Activated CD8-positive, alpha-beta T cell treated with anti-CD3 and anti-CD28 coated beads, Interleukin-2, amount 10 ng/mL, durations not matched to agents 7 days and 5 days (primary cell): ENCODE results near the gene SHC3. TPM values are rescaled to one million over a fixed set of nuclear protein-coding genes. Genes with fewer than 3 reads are reported as not detected.

Experiments used
- ATAC-seq: fragments of 150-1000 bp; cut with Tn5 transposase; one replicate; pipeline ENCODE4 v1.10.0; 2021; ENCODE audit warnings: moderate library complexity
- CTCF ChIA-PET: fragments of 350-600 bp; sonication (Branson Sonifier 250); formaldehyde crosslinking; loops from one replicate; lab custom pipeline; 2021; ENCODE audit warnings: antibody characterized with exemption; lab: Charles Lee
- POLR2A ChIA-PET: fragments of 350-600 bp; sonication (Branson Sonifier 250); formaldehyde crosslinking; loops from one replicate; lab custom pipeline; 2021; ENCODE audit warnings: antibody characterized with exemption; lab: Charles Lee
- DNase-seq: peaks from one replicate; pipeline ENCODE4 v3.0.0-alpha.2; 2020
- H3K27ac Mint-ChIP-seq: one replicate; pipeline ENCODE4 v1.8.0; 2021; ENCODE audit warnings: mild to moderate bottlenecking, mixed read lengths
- H3K27me3 Mint-ChIP-seq: one replicate; pipeline ENCODE4 v1.8.0; 2021; ENCODE audit warnings: low read depth, mixed read lengths
- H3K36me3 Mint-ChIP-seq: one replicate; pipeline ENCODE4 v1.8.0; 2021; ENCODE audit warnings: low read depth, mixed read lengths
- H3K4me1 Mint-ChIP-seq: one replicate; pipeline ENCODE4 v1.8.0; 2021; ENCODE audit warnings: low read depth, mixed read lengths
- H3K4me3 Mint-ChIP-seq: one replicate; pipeline ENCODE4 v1.8.0; 2021; ENCODE audit warnings: mild to moderate bottlenecking, mixed read lengths
- H3K9me3 Mint-ChIP-seq: one replicate; pipeline ENCODE4 v1.8.0; 2022; ENCODE audit warnings: mixed read lengths; ENCODE audit not compliant: insufficient read depth
- total RNA-seq, 2 experiments: library from RNA; stranded (reverse); gene quantifications; one replicate each; pipeline ENCODE4 v1.2.3, GENCODE V29; 2021

SHC3 gene
- total RNA-seq, 2 experiments from 2014 or later, result not detected

GRCh38 chr9:89059925-89060506 is 118.6 kb downstream of the SHC3 start:
- Mint-ChIP-seq H3K27ac (no peak overlapping the region), H3K4me1 (no peaks in the 10 kb centered on the region), H3K27me3 (no peaks in the 10 kb centered on the region), H3K36me3 (no peaks in the 10 kb centered on the region), H3K4me3 (no peak overlapping the region), H3K9me3 (no peaks in the 10 kb centered on the region)
- ChIA-PET POLR2A (no interaction called here), CTCF (no interaction called here)
- ATAC-seq, result no peak
- DNase-seq, result no peak

GRCh38 chr9:89058906-89059305 is 119.7 kb downstream of the SHC3 start:
- no peaks in the 10 kb centered on the region for H3K36me3 Mint-ChIP-seq

GRCh38 chr9:89054865-89055495 is 123.6 kb downstream of the SHC3 start:
- no peaks in the 10 kb centered on the region for H3K9me3 Mint-ChIP-seq
- H3K27me3 Mint-ChIP-seq, result peaks cover 4% of the 10 kb centered on the region
- H3K4me1 Mint-ChIP-seq, result no peaks in the 10 kb centered on the region
- no peak overlapping the region for H3K27ac Mint-ChIP-seq
- H3K36me3 Mint-ChIP-seq, result no peaks in the 10 kb centered on the region
- no peak for ATAC-seq
- POLR2A ChIA-PET, result no interaction called here
- DNase-seq, result no peak
- CTCF ChIA-PET, result no interaction called here
- no peak overlapping the region for H3K4me3 Mint-ChIP-seq

More at GRCh38 chr9:89058906-89059305, 119.7 kb downstream of the SHC3 start:
- no peaks in the 10 kb centered on the region for H3K9me3 Mint-ChIP-seq
- no peak overlapping the region for H3K27ac Mint-ChIP-seq
- ChIA-PET POLR2A (no interaction called here), CTCF (no interaction called here)
- no peaks in the 10 kb centered on the region for H3K27me3 Mint-ChIP-seq
- DNase-seq, result no peak
- no peak overlapping the region for H3K4me3 Mint-ChIP-seq
- H3K4me1 Mint-ChIP-seq, result no peaks in the 10 kb centered on the region
- ATAC-seq, result no peak

GRCh38 chr9:89053301-89053700 is 125.3 kb downstream of the SHC3 start:
- H3K9me3 Mint-ChIP-seq, result no peaks in the 10 kb centered on the region
- no peak overlapping the region for H3K27ac Mint-ChIP-seq
- no peaks in the 10 kb centered on the region for H3K36me3 Mint-ChIP-seq
- POLR2A ChIA-PET, result no interaction called here
- no peak for DNase-seq
- H3K27me3 Mint-ChIP-seq, result peaks cover 8% of the 10 kb centered on the region
- ATAC-seq, result no peak
- H3K4me3 Mint-ChIP-seq, result no peak overlapping the region
- no peaks in the 10 kb centered on the region for H3K4me1 Mint-ChIP-seq
- CTCF ChIA-PET, result no interaction called here

- H3K36me3 Mint-ChIP-seq, result no peaks in the 10 kb centered on the region
- no peak overlapping the region for H3K27ac Mint-ChIP-seq
- no peak for DNase-seq
- CTCF ChIA-PET, result no interaction called here
- no peak overlapping the region for H3K4me3 Mint-ChIP-seq
- no peak for ATAC-seq
- no peaks in the 10 kb centered on the region for H3K9me3 Mint-ChIP-seq
- no peaks in the 10 kb centered on the region for H3K4me1 Mint-ChIP-seq
- POLR2A ChIA-PET, result no interaction called here
- peaks cover 9% of the 10 kb centered on the region for H3K27me3 Mint-ChIP-seq
Observed at GRCh38 chr9:89052470-89053097, 126.0 kb downstream of the SHC3 start.

GRCh38 chr9:89051421-89052025 is 127.1 kb downstream of the SHC3 start:
- Mint-ChIP-seq H3K36me3 (no peaks in the 10 kb centered on the region), H3K27ac (no peak overlapping the region), H3K9me3 (no peaks in the 10 kb centered on the region), H3K27me3 (peaks cover 9% of the 10 kb centered on the region), H3K4me3 (no peak overlapping the region), H3K4me1 (no peaks in the 10 kb centered on the region)
- CTCF ChIA-PET, result no interaction called here
- DNase-seq (no peak), ATAC-seq (no peak)
- POLR2A ChIA-PET, result no interaction called here

GRCh38 chr9:89049646-89050045 is 129.0 kb downstream of the SHC3 start:
- H3K36me3 Mint-ChIP-seq, result no peaks in the 10 kb centered on the region
- CTCF ChIA-PET, result no interaction called here
- POLR2A ChIA-PET, result no interaction called here
- H3K27ac Mint-ChIP-seq, result no peak overlapping the region
- ATAC-seq (no peak), DNase-seq (no peak)
- H3K9me3 Mint-ChIP-seq, result no peaks in the 10 kb centered on the region
- no peak overlapping the region for H3K4me3 Mint-ChIP-seq
- peaks cover 11% of the 10 kb centered on the region for H3K27me3 Mint-ChIP-seq
- H3K4me1 Mint-ChIP-seq, result no peaks in the 10 kb centered on the region

GRCh38 chr9:89048616-89049015 is 130.0 kb downstream of the SHC3 start:
- ATAC-seq, result no peak
- DNase-seq, result no peak
- no peaks in the 10 kb centered on the region for H3K4me1 Mint-ChIP-seq
- H3K4me3 Mint-ChIP-seq, result no peak overlapping the region
- H3K9me3 Mint-ChIP-seq, result no peaks in the 10 kb centered on the region
- no peaks in the 10 kb centered on the region for H3K36me3 Mint-ChIP-seq
- CTCF ChIA-PET, result no interaction called here
- no peak overlapping the region for H3K27ac Mint-ChIP-seq
- H3K27me3 Mint-ChIP-seq, result peaks cover 11% of the 10 kb centered on the region
- POLR2A ChIA-PET, result no interaction called here

- DNase-seq, result no peak
- H3K4me3 Mint-ChIP-seq, result no peak overlapping the region
- H3K36me3 Mint-ChIP-seq, result no peaks in the 10 kb centered on the region
- peaks cover 11% of the 10 kb centered on the region for H3K27me3 Mint-ChIP-seq
- ChIA-PET CTCF (no interaction called here), POLR2A (no interaction called here)
- no peak for ATAC-seq
- H3K4me1 Mint-ChIP-seq, result no peaks in the 10 kb centered on the region
- no peaks in the 10 kb centered on the region for H3K9me3 Mint-ChIP-seq
- no peak overlapping the region for H3K27ac Mint-ChIP-seq
Observed at GRCh38 chr9:89047667-89048066, 131.0 kb downstream of the SHC3 start.

GRCh38 chr9:89046832-89047231 is 131.8 kb downstream of the SHC3 start:
- Mint-ChIP-seq H3K9me3 (no peaks in the 10 kb centered on the region), H3K4me1 (no peaks in the 10 kb centered on the region), H3K4me3 (no peak overlapping the region), H3K27ac (no peak overlapping the region), H3K27me3 (peaks cover 11% of the 10 kb centered on the region), H3K36me3 (no peaks in the 10 kb centered on the region)
- ChIA-PET CTCF (no interaction called here), POLR2A (no interaction called here)
- no peak for ATAC-seq
- no peak for DNase-seq

GRCh38 chr9:89044881-89045280 is 133.7 kb downstream of the SHC3 start:
- ChIA-PET CTCF (no interaction called here), POLR2A (no interaction called here)
- no peak overlapping the region for H3K27ac Mint-ChIP-seq
- H3K4me1 Mint-ChIP-seq, result no peaks in the 10 kb centered on the region
- no peak for DNase-seq
- ATAC-seq, result no peak
- no peaks in the 10 kb centered on the region for H3K36me3 Mint-ChIP-seq
- peaks cover 6% of the 10 kb centered on the region for H3K27me3 Mint-ChIP-seq
- H3K9me3 Mint-ChIP-seq, result no peaks in the 10 kb centered on the region
- H3K4me3 Mint-ChIP-seq, result no peak overlapping the region

GRCh38 chr9:89044104-89044503 is 134.5 kb downstream of the SHC3 start:
- Mint-ChIP-seq H3K4me3 (no peak overlapping the region), H3K27me3 (peaks cover 4% of the 10 kb centered on the region), H3K36me3 (no peaks in the 10 kb centered on the region), H3K4me1 (no peaks in the 10 kb centered on the region), H3K27ac (no peak overlapping the region), H3K9me3 (no peaks in the 10 kb centered on the region)
- ChIA-PET CTCF (no interaction called here), POLR2A (no interaction called here)
- no peak for DNase-seq
- no peak for ATAC-seq
